ENCODE measurements around the gene REEP2.

The REEP2 gene

DNA sequence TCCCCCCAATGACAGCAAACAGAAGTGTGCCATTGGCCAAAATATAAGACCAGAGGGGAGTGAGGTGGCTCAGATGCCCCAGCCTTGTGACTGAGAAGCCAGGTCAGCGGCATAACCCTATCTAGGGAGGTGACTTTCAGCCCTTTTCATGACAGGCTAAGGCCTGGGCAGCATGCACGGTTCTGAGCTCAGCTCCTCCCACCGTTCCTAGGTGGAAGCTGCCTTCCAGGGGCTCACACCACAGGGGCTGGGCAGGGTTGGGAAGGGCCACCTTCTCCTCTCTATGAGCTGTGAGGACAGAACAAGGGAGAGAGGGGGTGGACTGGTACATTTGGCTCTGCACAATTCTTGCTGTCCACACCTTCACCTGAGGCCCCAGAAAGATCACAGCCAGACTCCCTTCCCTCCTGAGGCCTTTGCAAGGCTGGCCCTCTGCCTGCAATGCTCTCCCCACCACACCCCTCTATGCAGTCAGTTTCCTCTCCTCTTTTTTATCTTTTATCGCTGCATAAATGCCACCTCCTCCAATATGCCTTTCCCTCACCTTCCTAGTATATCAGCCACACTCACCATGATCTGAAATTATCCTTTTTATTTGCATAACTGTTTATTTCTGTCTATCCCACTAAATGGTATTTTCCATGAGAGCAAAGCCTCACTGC is 21.3 kb downstream of the REEP2 start:
- Histone ChIP-seq H3K9ac (ENCODE audit: low read length in 2 of 2) (no peak overlapping the region), H3K4me1 (ENCODE audit: control insufficient read depth, insufficient read depth, low read length) (peaks cover 36% of the 10 kb centered on the region), H3K4me3 (ENCODE audit: low read length in 2 of 2) (no peak overlapping the region), H3K27me3 (ENCODE audit: control insufficient read depth in 1 of 2, insufficient read depth in 2 of 2, low read length in 2 of 2) (no peaks in the 10 kb centered on the region), H3K27ac (ENCODE audit: low read length) (no peak overlapping the region), H3K36me3 (ENCODE audit: control insufficient read depth in 2 of 2, insufficient read depth in 2 of 2, low read length in 2 of 2) (no peaks in the 10 kb centered on the region), H3K9me3 (ENCODE audit: control insufficient read depth in 2 of 2, low read length in 2 of 2) (no peaks in the 10 kb centered on the region)

DNA sequence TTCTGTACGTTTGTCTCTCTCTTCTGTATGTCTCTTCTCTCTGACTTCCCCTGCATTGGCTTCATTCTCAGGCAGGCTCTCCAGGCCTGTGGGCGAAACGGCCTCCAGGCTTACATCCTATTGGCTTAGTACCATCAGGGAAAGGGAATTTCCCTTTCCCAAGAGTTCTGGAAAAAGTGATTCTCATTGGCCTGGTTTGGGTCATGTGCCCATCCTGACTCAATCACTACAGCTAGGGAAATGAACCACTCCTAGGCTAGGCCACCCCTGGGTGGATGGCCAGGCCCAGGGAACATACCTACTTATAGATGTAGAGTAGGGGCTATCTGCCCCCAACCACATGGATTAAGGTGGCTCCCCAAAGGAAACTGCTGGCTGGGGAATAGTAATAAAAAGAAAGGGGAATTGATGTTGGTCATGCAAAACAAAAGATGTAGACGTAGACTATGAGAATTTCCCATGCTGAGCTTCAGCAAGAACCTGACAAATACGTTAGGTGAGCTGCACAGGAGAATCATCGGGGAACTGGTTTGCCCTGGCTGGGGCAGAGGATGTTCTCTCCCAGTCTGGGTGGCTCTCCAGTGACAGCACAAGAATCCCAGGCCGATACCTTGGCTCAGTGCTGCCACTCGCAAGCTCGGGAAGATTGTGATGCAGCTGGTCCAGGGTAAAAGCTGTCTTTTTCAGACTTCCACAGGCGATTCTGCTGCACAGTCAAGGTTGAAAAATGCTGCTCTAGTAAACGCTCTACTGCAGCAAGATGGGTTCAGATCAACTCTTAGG is 22.7 kb downstream of the REEP2 start:
- Histone ChIP-seq H3K36me3 (ENCODE audit: control insufficient read depth in 2 of 2, insufficient read depth in 2 of 2, low read length in 2 of 2) (no peaks in the 10 kb centered on the region), H3K9ac (ENCODE audit: low read length in 2 of 2) (peak overlapping the region in 1 of 2 donors; percentile 21), H3K4me1 (ENCODE audit: control insufficient read depth, insufficient read depth, low read length) (peaks cover 40% of the 10 kb centered on the region), H3K27ac (ENCODE audit: low read length) (peak overlapping the region; percentile 41), H3K4me3 (ENCODE audit: low read length in 2 of 2) (no peak overlapping the region), H3K27me3 (ENCODE audit: control insufficient read depth in 1 of 2, insufficient read depth in 2 of 2, low read length in 2 of 2) (no peaks in the 10 kb centered on the region), H3K9me3 (ENCODE audit: control insufficient read depth in 2 of 2, low read length in 2 of 2) (no peaks in the 10 kb centered on the region)

DNA sequence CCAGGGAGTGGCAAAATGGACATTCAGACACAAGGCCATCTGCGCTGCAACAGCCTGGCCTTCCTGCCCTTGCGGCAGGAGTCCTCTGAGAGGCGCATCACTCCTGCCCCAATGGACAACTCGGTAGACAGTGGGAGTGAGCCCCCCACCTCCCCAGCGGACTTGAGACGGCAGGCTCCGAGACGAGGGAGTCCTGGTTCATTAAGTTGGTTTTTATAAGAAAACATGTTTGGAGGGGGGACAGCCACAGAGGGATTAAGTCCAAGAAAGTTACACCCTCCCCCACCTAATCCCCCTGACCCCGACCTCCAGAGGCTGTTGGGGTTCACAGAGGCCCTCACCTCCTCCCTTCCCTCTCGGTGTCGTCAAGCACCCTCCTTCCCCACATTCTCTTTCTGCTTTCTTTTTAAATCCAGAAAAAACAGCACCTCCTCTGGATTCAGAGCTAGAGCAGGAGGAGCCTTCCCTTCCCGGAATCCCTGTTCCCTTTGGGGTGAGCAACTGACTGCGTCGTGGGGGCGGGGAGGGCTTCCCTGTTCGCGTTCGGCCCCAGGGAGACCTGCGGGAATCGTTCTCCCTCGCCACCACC is 24.7 kb downstream of the REEP2 start:
- peaks cover 0 to 14% of the 10 kb centered on the region in 2 donors for H3K36me3 ChIP-seq (ENCODE audit: control insufficient read depth in 2 of 2, insufficient read depth in 2 of 2, low read length in 2 of 2)
- H3K27ac ChIP-seq (ENCODE audit: low read length): peak overlapping the region; percentile 99
- peaks cover 45% of the 10 kb centered on the region for H3K4me1 ChIP-seq (ENCODE audit: control insufficient read depth, insufficient read depth, low read length)
- H3K9ac ChIP-seq (ENCODE audit: low read length in 2 of 2): peak overlapping the region; percentile 92 to 99
- H3K4me3 ChIP-seq (ENCODE audit: low read length in 2 of 2): peak overlapping the region; percentile 70 to 91
- no peaks in the 10 kb centered on the region for H3K9me3 ChIP-seq (ENCODE audit: control insufficient read depth in 2 of 2, low read length in 2 of 2)
- H3K27me3 ChIP-seq (ENCODE audit: control insufficient read depth in 1 of 2, insufficient read depth in 2 of 2, low read length in 2 of 2): no peaks in the 10 kb centered on the region

DNA sequence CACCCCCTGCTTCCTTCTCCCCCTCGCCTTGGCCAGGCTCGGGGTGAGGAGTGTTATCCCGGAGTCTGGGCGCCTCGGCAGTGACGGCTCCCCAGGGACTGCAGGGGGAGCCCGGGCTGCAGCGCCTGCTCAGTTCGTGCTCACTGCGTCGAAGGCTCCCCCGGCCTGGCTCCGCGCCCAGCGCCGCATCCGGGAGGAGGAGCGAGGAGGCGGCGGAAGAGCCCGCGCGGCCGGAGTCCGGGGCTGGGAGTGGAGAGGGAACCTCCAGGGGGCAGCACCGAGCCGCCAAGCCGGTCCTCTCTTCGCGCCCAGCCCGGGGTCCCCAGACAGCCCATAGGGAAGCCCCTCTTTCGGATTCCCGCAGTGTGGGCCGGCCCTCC is 25.1 kb downstream of the REEP2 start:
- Histone ChIP-seq H3K4me1 (ENCODE audit: control insufficient read depth, insufficient read depth, low read length) (peaks cover 41% of the 10 kb centered on the region), H3K9ac (ENCODE audit: low read length in 2 of 2) (peak overlapping the region; percentile 98 to 99), H3K27me3 (ENCODE audit: control insufficient read depth in 1 of 2, insufficient read depth in 2 of 2, low read length in 2 of 2) (no peaks in the 10 kb centered on the region), H3K9me3 (ENCODE audit: control insufficient read depth in 2 of 2, low read length in 2 of 2) (no peaks in the 10 kb centered on the region), H3K27ac (ENCODE audit: low read length) (peak overlapping the region; percentile 99), H3K4me3 (ENCODE audit: low read length in 2 of 2) (peak overlapping the region; percentile 91 to 98), H3K36me3 (ENCODE audit: control insufficient read depth in 2 of 2, insufficient read depth in 2 of 2, low read length in 2 of 2) (peaks cover 0 to 14% of the 10 kb centered on the region in 2 donors)

DNA sequence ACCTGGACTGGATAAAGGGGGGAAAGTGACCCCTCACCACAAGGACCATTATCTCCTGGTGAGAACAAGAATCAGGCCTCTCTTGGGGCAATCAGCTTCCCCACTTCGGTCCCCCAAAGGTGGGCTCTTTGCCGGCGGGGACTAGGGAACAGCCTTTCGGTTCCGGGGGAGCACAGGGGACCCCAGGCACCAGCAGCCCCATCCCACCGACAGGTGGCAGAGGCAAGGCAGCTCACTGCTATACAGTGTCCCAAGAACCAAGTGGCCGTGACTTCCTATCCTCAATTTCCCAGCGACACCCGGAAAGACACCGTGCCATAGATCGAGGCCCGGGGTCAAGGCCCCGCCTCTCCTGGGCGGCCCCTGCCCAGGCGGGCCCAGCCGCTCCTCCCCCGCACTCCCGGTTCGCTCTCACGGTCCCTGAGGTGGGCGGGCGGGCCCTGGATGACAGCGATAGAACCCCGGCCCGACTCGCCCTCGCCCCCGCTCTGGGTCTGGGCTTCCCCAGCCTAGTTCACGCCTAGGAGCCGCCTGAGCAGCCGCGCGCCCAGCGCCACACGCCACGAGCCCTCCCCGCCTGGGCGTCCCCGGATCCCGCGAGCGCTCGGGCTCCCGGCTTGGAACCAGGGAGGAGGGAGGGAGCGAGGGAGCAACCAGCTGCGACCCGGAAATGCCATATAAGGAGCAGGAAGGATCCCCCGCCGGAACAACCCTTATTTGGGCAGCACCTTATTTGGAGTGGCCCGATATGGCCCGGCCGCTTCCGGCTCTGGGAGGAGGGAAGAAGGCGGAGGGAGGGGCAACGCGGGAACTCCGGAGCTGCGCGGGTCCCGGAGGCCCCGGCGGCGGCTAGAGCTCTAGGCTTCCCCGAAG is 25.8 kb downstream of the REEP2 start:
- H3K27me3 ChIP-seq (ENCODE audit: control insufficient read depth in 1 of 2, insufficient read depth in 2 of 2, low read length in 2 of 2): no peaks in the 10 kb centered on the region
- peaks cover 38% of the 10 kb centered on the region for H3K4me1 ChIP-seq (ENCODE audit: control insufficient read depth, insufficient read depth, low read length)
- peak overlapping the region; percentile 98 to 99 for H3K9ac ChIP-seq (ENCODE audit: low read length in 2 of 2)
- H3K27ac ChIP-seq (ENCODE audit: low read length): peak overlapping the region; percentile 99
- peak overlapping the region; percentile 91 to 98 for H3K4me3 ChIP-seq (ENCODE audit: low read length in 2 of 2)
- peaks cover 0 to 14% of the 10 kb centered on the region in 2 donors for H3K36me3 ChIP-seq (ENCODE audit: control insufficient read depth in 2 of 2, insufficient read depth in 2 of 2, low read length in 2 of 2)
- H3K9me3 ChIP-seq (ENCODE audit: control insufficient read depth in 2 of 2, low read length in 2 of 2): no peaks in the 10 kb centered on the region

DNA sequence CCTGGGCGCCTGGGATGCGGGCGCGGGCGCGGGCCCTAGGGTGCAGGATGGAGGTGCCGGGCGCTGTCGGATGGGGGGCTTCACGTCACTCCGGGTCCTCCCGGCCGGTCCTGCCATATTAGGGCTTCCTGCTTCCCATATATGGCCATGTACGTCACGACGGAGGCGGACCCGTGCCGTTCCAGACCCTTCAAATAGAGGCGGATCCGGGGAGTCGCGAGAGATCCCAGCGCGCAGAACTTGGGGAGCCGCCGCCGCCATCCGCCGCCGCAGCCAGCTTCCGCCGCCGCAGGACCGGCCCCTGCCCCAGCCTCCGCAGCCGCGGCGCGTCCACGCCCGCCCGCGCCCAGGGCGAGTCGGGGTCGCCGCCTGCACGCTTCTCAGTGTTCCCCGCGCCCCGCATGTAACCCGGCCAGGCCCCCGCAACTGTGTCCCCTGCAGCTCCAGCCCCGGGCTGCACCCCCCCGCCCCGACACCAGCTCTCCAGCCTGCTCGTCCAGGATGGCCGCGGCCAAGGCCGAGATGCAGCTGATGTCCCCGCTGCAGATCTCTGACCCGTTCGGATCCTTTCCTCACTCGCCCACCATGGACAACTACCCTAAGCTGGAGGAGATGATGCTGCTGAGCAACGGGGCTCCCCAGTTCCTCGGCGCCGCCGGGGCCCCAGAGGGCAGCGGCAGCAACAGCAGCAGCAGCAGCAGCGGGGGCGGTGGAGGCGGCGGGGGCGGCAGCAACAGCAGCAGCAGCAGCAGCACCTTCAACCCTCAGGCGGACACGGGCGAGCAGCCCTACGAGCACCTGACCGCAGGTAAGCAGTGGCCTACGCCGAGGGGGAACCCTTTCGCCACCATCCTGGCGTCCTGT is 26.6 kb downstream of the REEP2 start, which contains the start of gene EGR1:
Gene EGR1 (plus strand): TSS at position 219 of the 864 bp plus-strand sequence. CDS start 283 bp downstream, at position 502.
- peaks cover 0 to 14% of the 10 kb centered on the region in 2 donors for H3K36me3 ChIP-seq (ENCODE audit: control insufficient read depth in 2 of 2, insufficient read depth in 2 of 2, low read length in 2 of 2)
- no peaks in the 10 kb centered on the region for H3K27me3 ChIP-seq (ENCODE audit: control insufficient read depth in 1 of 2, insufficient read depth in 2 of 2, low read length in 2 of 2)
- peak within 1 kb of the TSS; percentile 91 to 98 for H3K4me3 ChIP-seq (ENCODE audit: low read length in 2 of 2)
- peak within 1 kb of the TSS; percentile 99 for H3K27ac ChIP-seq (ENCODE audit: low read length)
- peak within 1 kb of the TSS; percentile 98 to 99 for H3K9ac ChIP-seq (ENCODE audit: low read length in 2 of 2)
- no peaks in the 10 kb centered on the region for H3K9me3 ChIP-seq (ENCODE audit: control insufficient read depth in 2 of 2, low read length in 2 of 2)
- H3K4me1 ChIP-seq (ENCODE audit: control insufficient read depth, insufficient read depth, low read length): peaks cover 38% of the 10 kb centered on the region

DNA sequence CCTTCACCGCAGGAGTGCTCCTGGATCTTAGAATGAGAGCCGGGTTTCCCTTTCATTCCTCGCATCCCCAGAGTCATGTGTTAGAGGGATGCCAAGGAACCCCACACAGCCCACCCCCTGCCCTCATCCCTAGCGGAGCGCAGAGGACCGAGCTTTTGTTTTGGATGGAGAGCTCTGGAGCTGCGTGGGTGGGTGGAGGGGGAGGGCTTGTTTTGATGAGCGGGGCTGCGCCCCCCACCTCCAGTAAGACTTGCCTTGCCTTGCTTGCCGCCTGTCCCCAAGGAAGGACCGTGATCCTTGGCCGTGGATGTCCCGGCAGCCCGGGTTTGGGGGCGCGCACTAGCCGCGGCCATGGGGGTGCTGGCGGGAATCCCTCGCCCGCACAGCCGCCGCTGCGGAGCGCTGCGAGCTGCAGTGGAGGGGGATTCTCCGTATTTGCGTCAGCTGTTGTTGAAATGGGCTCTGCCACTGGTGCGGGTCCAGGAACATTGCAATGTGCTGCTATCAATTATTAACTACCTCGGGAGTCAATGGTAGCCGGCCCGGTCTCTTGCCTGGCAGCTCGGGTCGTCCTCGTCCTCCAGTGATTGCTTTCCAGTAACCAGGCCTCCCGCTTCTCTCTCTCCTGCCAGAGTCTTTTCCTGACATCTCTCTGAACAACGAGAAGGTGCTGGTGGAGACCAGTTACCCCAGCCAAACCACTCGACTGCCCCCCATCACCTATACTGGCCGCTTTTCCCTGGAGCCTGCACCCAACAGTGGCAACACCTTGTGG is 27.5 kb downstream of the REEP2 start:
- H3K9ac ChIP-seq (ENCODE audit: low read length in 2 of 2): peak overlapping the region; percentile 67 to 82
- peak overlapping the region; percentile 91 to 93 for H3K4me3 ChIP-seq (ENCODE audit: low read length in 2 of 2)
- peaks cover 0 to 14% of the 10 kb centered on the region in 2 donors for H3K36me3 ChIP-seq (ENCODE audit: control insufficient read depth in 2 of 2, insufficient read depth in 2 of 2, low read length in 2 of 2)
- no peaks in the 10 kb centered on the region for H3K27me3 ChIP-seq (ENCODE audit: control insufficient read depth in 1 of 2, insufficient read depth in 2 of 2, low read length in 2 of 2)
- H3K27ac ChIP-seq (ENCODE audit: low read length): no peak overlapping the region
- H3K9me3 ChIP-seq (ENCODE audit: control insufficient read depth in 2 of 2, low read length in 2 of 2): no peaks in the 10 kb centered on the region
- peaks cover 38% of the 10 kb centered on the region for H3K4me1 ChIP-seq (ENCODE audit: control insufficient read depth, insufficient read depth, low read length)

DNA sequence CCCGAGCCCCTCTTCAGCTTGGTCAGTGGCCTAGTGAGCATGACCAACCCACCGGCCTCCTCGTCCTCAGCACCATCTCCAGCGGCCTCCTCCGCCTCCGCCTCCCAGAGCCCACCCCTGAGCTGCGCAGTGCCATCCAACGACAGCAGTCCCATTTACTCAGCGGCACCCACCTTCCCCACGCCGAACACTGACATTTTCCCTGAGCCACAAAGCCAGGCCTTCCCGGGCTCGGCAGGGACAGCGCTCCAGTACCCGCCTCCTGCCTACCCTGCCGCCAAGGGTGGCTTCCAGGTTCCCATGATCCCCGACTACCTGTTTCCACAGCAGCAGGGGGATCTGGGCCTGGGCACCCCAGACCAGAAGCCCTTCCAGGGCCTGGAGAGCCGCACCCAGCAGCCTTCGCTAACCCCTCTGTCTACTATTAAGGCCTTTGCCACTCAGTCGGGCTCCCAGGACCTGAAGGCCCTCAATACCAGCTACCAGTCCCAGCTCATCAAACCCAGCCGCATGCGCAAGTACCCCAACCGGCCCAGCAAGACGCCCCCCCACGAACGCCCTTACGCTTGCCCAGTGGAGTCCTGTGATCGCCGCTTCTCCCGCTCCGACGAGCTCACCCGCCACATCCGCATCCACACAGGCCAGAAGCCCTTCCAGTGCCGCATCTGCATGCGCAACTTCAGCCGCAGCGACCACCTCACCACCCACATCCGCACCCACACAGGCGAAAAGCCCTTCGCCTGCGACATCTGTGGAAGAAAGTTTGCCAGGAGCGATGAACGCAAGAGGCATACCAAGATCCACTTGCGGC is 28.2 kb downstream of the REEP2 start:
- peak overlapping the region; percentile 24 for H3K27ac ChIP-seq (ENCODE audit: low read length)
- H3K27me3 ChIP-seq (ENCODE audit: control insufficient read depth in 1 of 2, insufficient read depth in 2 of 2, low read length in 2 of 2): no peaks in the 10 kb centered on the region
- H3K36me3 ChIP-seq (ENCODE audit: control insufficient read depth in 2 of 2, insufficient read depth in 2 of 2, low read length in 2 of 2): peaks cover 0 to 14% of the 10 kb centered on the region in 2 donors
- H3K9ac ChIP-seq (ENCODE audit: low read length in 2 of 2): peak overlapping the region; percentile 67 to 82
- H3K9me3 ChIP-seq (ENCODE audit: control insufficient read depth in 2 of 2, low read length in 2 of 2): no peaks in the 10 kb centered on the region
- H3K4me3 ChIP-seq (ENCODE audit: low read length in 2 of 2): peak overlapping the region; percentile 91 to 93
- peaks cover 35% of the 10 kb centered on the region for H3K4me1 ChIP-seq (ENCODE audit: control insufficient read depth, insufficient read depth, low read length)

Data from stomach smooth muscle (tissue), 2 donors.